Posterior cingulate gyrus (tissue), 11 donors: Measurements from ENCODE around the gene AK8.

Source experiments
- DNase-seq, 10 donors: peaks; one replicate each; pipeline versions ENCODE4 v3.0.0 to v3.0.0-alpha.2; 2020 to 2021; ENCODE audit warnings: mixed read lengths in 3 of 10
- intact Hi-C: fragments of 100-400 bp; cut with DNase I; formaldehyde crosslinking; loops from one replicate; pipeline ENCODE4 v1.15.1; 2023

The AK8 gene

GRCh38 chr9:132877824-132878694 is at the start of gene AK8:
AK8 (minus strand) TSS chr9:132878284; CDS start chr9:132878255, 29 bp downstream.
- intact Hi-C loops = no loop called here
- DNase-seq = peak; percentile 42 to 96 (median 64)

- DNase-seq = no peak
- intact Hi-C loops = no loop called here
Observed at GRCh38 chr9:132927704-132928103, 49.6 kb upstream of the AK8 start.

GRCh38 chr9:132923346-132923902 is 45.3 kb upstream of the AK8 start:
- no peak for DNase-seq
- intact Hi-C loops = no loop called here

- intact Hi-C loops = no loop called here
- DNase-seq = no peak
Observed at GRCh38 chr9:132919614-132920268, 41.7 kb upstream of the AK8 start.

GRCh38 chr9:132914924-132915323 is 36.8 kb upstream of the AK8 start:
- DNase-seq = no peak
- intact Hi-C loops = no loop called here

GRCh38 chr9:132912131-132912530 is 34.0 kb upstream of the AK8 start:
- intact Hi-C loops = no loop called here
- no peak for DNase-seq

- DNase-seq = peak in 1 of 10 donors; percentile 55
- intact Hi-C loops = no loop called here
Observed at GRCh38 chr9:132910376-132910775, 32.3 kb upstream of the AK8 start.

- intact Hi-C loops = no loop called here
- DNase-seq = no peak
Observed at GRCh38 chr9:132909311-132909710, 31.2 kb upstream of the AK8 start.

- intact Hi-C loops = no loop called here
- DNase-seq = no peak
Observed at GRCh38 chr9:132908635-132909034, 30.6 kb upstream of the AK8 start.

- intact Hi-C loops = no loop called here
- DNase-seq = no peak
Observed at GRCh38 chr9:132905726-132906125, 27.6 kb upstream of the AK8 start.

GRCh38 chr9:132903574-132904492 is 25.7 kb upstream of the AK8 start:
- intact Hi-C loops = loop anchor here (5.0 kb wide), 1 partner anchor 102 kb away; no protein-coding TSS in a partner anchor

GRCh38 chr9:132901858-132902831 is 24.1 kb upstream of the AK8 start:
- DNase-seq = peak; percentile 53 to 97 (median 84)
- intact Hi-C loops = loop anchor here (5.0 kb wide), 1 partner anchor 100 kb away; no protein-coding TSS in a partner anchor

More at GRCh38 chr9:132903574-132904492, 25.7 kb upstream of the AK8 start:
- DNase-seq = no peak

GRCh38 chr9:132898051-132898450 is 20.0 kb upstream of the AK8 start:
- intact Hi-C loops = no loop called here
- no peak for DNase-seq

GRCh38 chr9:132896906-132897305 is 18.8 kb upstream of the AK8 start:
- intact Hi-C loops = no loop called here
- DNase-seq = peak in 8 of 10 donors; percentile 31 to 94 (median 60)

GRCh38 chr9:132896264-132896663 is 18.2 kb upstream of the AK8 start:
- intact Hi-C loops = no loop called here
- DNase-seq = no peak

GRCh38 chr9:132894862-132895835 is 17.1 kb upstream of the AK8 start:
- no peak for DNase-seq
- intact Hi-C loops = no loop called here

- intact Hi-C loops = no loop called here
- DNase-seq = no peak
Observed at GRCh38 chr9:132894346-132894745, 16.3 kb upstream of the AK8 start.

- DNase-seq = peak in 2 of 10 donors; percentile 43 to 48
- intact Hi-C loops = no loop called here
Observed at GRCh38 chr9:132892400-132892799, 14.3 kb upstream of the AK8 start.
